Tibial artery (tissue), 4 donors: ENCODE data around the gene PHF19.

Experiments used
- DNase-seq, 2 donors: peaks; one replicate each; pipeline ENCODE4 v3.0.0-alpha.2; 2019
- H3K27ac ChIP-seq, 2 donors: fragments of 200-600 bp; sonication (generic) in 1 of 2; 1 replicate in 1 of 2; 2 replicates in 1 of 2; pipeline ENCODE4 v1.5.1; 2018 to 2019; ENCODE audit warnings: mild to moderate bottlenecking in 1 of 2
- H3K27me3 ChIP-seq, 2 donors: fragments of 200-600 bp; sonication (generic) in 1 of 2; one replicate each; pipeline versions ENCODE4 v1.5.1 to v1.6.0; 2016 to 2019
- H3K36me3 ChIP-seq, 3 donors: fragments of 200-600 bp; sonication (generic) in 2 of 3; one replicate each; pipeline ENCODE4 v1.5.1; 2016 to 2019; ENCODE audit warnings: mild to moderate bottlenecking in 2 of 3
- H3K4me1 ChIP-seq, 4 donors: fragments of 200-600 bp; sonication (generic) in 2 of 4; 1 replicate in 3 of 4; 2 replicates in 1 of 4; pipeline ENCODE4 v1.5.1; 2016 to 2019
- H3K4me3 ChIP-seq, 2 donors: fragments of 200-600 bp; sonication (generic) in 1 of 2; 1 replicate in 1 of 2; 2 replicates in 1 of 2; pipeline ENCODE4 v1.5.1; 2018 to 2019; ENCODE audit warnings: mild to moderate bottlenecking in 2 of 2
- H3K9me3 ChIP-seq, 3 donors: fragments of 200-600 bp; sonication (generic) in 1 of 3; one replicate each; pipeline ENCODE4 v1.5.1; 2016 to 2019
- intact Hi-C: fragments of 100-400 bp; cut with DNase I; formaldehyde crosslinking; loops from one replicate; pipeline ENCODE4 v1.15.0; 2023; ENCODE audit warnings: low total_unique reads
- TF ChIP-seq, protein P1 (sequence below), 2 experiments: fragments of 200-600 bp in 1 of 2; fragments of 450-650 bp in 1 of 2; IDR thresholded peaks; one replicate each; pipeline ENCODE4 v1.5.1; 2017 to 2019; ENCODE audit warnings: antibody characterized with exemption in 2 of 2, mild to moderate bottlenecking in 1 of 2, moderate library complexity in 1 of 2

PHF19 gene

DNA sequence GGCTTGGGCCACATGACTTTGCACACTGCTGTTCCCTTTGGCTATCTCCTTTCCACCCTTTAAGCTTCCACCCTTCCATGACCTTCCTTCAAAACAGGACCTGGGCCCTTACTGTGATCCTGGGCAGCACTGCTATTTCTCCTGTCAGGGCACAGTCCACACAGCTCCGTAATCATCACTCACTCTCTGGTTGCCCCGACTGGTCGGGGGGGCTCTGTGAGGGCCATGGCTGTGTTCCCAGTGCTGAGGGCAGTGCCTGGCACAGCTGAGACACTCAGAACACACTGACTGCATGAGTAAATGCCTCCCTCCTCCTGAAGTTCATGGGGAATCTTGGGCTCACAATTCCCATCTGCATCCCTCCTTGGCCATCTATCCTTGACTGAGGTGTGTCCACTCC lies 37.4 kb upstream of the PHF19 start:
- intact Hi-C loops, result no loop called here
- Histone ChIP-seq H3K4me1 (peaks cover 8 to 67% (median 44%) of the 10 kb centered on the region in 4 donors), H3K9me3 (no peaks in the 10 kb centered on the region), H3K4me3 (no peak overlapping the region), H3K36me3 (peaks cover 17 to 37% (median 25%) of the 10 kb centered on the region in 3 donors), H3K27me3 (no peaks in the 10 kb centered on the region), H3K27ac (peak overlapping the region; percentile 94)
- DNase-seq, result peak in 1 of 2 donors; percentile 89
- TF ChIP-seq, protein P1, sequence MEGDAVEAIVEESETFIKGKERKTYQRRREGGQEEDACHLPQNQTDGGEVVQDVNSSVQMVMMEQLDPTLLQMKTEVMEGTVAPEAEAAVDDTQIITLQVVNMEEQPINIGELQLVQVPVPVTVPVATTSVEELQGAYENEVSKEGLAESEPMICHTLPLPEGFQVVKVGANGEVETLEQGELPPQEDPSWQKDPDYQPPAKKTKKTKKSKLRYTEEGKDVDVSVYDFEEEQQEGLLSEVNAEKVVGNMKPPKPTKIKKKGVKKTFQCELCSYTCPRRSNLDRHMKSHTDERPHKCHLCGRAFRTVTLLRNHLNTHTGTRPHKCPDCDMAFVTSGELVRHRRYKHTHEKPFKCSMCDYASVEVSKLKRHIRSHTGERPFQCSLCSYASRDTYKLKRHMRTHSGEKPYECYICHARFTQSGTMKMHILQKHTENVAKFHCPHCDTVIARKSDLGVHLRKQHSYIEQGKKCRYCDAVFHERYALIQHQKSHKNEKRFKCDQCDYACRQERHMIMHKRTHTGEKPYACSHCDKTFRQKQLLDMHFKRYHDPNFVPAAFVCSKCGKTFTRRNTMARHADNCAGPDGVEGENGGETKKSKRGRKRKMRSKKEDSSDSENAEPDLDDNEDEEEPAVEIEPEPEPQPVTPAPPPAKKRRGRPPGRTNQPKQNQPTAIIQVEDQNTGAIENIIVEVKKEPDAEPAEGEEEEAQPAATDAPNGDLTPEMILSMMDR (IDR thresholded peaks at IDR 0.05), result no peak

DNA sequence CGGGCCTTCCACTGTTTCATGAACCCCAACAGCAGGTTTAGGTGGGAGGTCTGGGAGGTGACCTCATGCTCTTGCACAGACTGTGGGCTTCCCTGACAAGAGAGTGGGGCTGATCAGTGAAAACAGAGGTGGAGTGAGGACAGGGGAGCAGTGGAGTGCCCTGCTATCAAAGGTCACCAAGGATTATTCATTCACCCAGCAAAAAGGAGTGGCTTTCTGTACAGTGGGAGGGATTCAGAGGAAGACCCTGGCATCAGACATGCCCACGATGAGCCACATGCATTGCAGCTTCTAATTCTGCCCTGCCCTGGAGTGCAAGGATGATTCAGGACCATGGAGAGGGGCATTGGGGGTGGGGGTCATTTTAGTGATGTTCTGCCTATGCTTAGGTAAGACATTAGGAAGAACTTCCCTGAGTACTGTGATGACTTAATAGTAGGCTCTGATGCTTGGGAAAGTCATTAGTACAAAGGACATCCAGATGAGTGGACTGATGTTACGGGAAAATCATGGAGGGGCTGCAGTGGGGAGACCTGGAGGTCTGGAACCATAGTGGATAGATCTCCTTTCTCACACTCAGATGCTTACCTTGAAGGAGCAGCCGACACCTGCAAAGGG lies 36.8 kb upstream of the PHF19 start:
- H3K4me1 ChIP-seq, result peaks cover 8 to 60% (median 38%) of the 10 kb centered on the region in 4 donors
- no peak for DNase-seq
- TF ChIP-seq, protein P1 (IDR thresholded peaks at IDR 0.05), result no peak
- intact Hi-C loops, result no loop called here
- H3K9me3 ChIP-seq, result no peaks in the 10 kb centered on the region
- no peaks in the 10 kb centered on the region for H3K27me3 ChIP-seq
- H3K36me3 ChIP-seq, result peaks cover 17 to 43% (median 30%) of the 10 kb centered on the region in 3 donors
- no peak overlapping the region for H3K4me3 ChIP-seq
- H3K27ac ChIP-seq, result peak overlapping the region; percentile 94

DNA sequence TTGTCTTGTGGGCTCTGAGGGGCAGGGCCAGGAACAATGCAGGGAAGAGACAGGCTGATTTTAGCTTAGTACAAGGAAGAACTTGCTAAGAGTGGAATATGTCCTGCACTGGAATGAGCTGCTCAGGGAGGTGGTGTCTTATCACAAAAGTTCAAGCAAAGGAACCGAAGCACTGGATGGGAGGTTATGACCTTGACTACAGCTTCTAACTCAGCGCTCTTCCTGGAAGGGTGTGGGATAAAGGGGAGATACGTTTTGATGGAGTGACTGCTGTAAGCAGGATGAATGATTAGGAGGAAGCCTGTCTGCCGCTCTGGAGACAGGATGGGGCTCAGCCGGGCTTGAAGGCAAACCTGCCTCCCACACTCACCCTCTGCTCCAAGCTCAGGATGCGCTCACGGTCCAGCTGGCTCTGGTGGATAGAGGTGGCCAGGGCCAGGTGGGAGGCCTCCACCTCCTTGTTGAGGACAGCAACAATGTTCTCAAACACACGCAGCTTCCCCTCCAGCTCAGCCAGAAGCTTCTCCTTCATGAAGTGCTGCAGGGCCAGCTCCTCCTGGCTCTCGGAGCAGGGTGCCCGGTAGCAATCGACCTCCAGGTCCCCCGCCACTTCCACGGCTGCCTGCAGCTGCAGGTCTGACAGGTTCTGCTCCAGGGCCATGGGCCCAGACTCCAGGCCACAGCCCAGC lies 36.1 kb upstream of the PHF19 start:
- Histone ChIP-seq H3K9me3 (no peaks in the 10 kb centered on the region), H3K27ac (peak overlapping the region; percentile 94), H3K4me1 (peaks cover 8 to 54% (median 34%) of the 10 kb centered on the region in 4 donors), H3K27me3 (no peaks in the 10 kb centered on the region), H3K36me3 (peaks cover 17 to 46% (median 30%) of the 10 kb centered on the region in 3 donors), H3K4me3 (no peak overlapping the region)
- TF ChIP-seq, protein P1 (IDR thresholded peaks at IDR 0.05), result no peak
- intact Hi-C loops, result no loop called here
- DNase-seq, result no peak

DNA sequence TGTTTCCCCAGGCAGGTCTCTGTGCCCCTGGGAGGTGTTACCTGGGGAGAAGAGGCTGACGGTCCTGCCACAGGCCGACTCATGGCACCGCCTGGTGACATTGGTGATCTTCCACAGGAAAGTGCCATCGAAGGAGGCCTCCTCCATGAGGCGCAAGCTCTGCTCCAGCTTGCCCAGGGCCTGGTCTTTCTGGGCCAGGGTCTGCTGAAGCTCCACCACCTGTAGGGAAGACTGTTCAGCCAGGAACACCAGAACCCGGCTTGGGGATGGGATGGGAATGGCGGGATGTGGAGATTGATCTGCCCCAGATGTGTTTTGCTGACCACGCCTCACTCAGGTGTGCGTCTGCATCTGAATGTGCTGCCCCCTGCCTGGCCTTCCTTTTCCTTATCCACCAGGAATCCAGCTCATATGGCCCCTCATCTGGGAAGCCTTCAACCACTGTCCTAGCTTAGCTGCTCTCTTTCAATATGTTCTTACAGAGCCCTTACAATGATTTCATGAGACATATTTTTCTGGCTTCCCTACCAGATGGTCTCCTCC lies 34.4 kb upstream of the PHF19 start:
- Histone ChIP-seq H3K27me3 (no peaks in the 10 kb centered on the region), H3K36me3 (peaks cover 17 to 46% (median 30%) of the 10 kb centered on the region in 3 donors), H3K27ac (peak overlapping the region in 1 of 2 donors; percentile 20), H3K9me3 (no peaks in the 10 kb centered on the region), H3K4me3 (no peak overlapping the region), H3K4me1 (peaks cover 4 to 36% (median 23%) of the 10 kb centered on the region in 4 donors)
- no peak for DNase-seq
- TF ChIP-seq, protein P1 (IDR thresholded peaks at IDR 0.05), result no peak
- intact Hi-C loops, result no loop called here

DNA sequence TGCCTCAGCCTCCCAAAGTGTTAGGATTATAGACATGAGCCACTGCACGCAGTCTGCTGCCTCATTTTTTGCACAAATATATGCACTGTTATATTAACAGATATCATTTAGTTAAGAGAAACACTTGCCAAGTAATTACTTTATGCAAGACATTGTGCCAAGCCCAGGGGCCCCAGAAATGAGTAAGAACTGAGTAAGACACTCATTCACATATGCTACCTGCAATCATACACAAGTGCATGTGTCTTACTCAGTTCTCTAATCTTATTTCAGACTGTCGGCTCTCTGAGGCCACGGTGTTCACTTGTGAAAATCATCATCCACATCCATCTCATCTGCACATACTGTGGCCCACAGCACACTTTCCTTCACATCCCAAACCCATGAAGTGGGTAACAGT lies 33.7 kb upstream of the PHF19 start:
- Histone ChIP-seq H3K9me3 (no peaks in the 10 kb centered on the region), H3K4me3 (no peak overlapping the region), H3K27me3 (no peaks in the 10 kb centered on the region), H3K36me3 (peaks cover 17 to 46% (median 30%) of the 10 kb centered on the region in 3 donors), H3K4me1 (peaks cover 0 to 29% (median 18%) of the 10 kb centered on the region in 4 donors), H3K27ac (no peak overlapping the region)
- no peak for DNase-seq
- TF ChIP-seq, protein P1 (IDR thresholded peaks at IDR 0.05), result no peak
- intact Hi-C loops, result no loop called here
